HepG2 (cell line): ENCODE data around the gene ITLN1. TPM values are rescaled to one million over a fixed set of nuclear protein-coding genes. Genes with fewer than 3 reads are reported as not detected.
"Not testable (repeated sequence)": the region's sequence is repeated elsewhere in the genome, so short reads cannot be mapped to it uniquely, and the experiment has no call there.

Experiments used
- ATAC-seq: fragments of 200-7000 bp; cut with Tn5 transposase; 3 replicates; pipeline ENCODE4 v1.9.1; 2020; ENCODE audit warnings: mild to moderate bottlenecking, moderate library complexity
- BruUV-seq: library from RNA; stranded (reverse); fragments of 400-500 nt; replicated peaks from 2 replicates; lab custom pipeline; 2021; lab: Mats Ljungman, UMichigan
- CTCF ChIA-PET: fragments of 300-600 bp; formaldehyde crosslinking; extraction: SDS; loops from one replicate; lab custom pipeline; 2021; ENCODE audit warnings: low total read pairs, inconsistent platforms, low intra/inter-chr PET ratio; lab: Yijun Ruan, JAX
- POLR2A ChIA-PET: fragments of 350-600 bp; sonication (Branson Sonifier 250); formaldehyde crosslinking; loops from one replicate; lab custom pipeline; 2020; ENCODE audit warnings: antibody characterized with exemption, inconsistent platforms; lab: Yijun Ruan, JAX
- DNase-seq: peaks from one replicate; pipeline ENCODE4 v3.0.0-alpha.2; 2015; ENCODE audit warnings: low spot score
- FAIRE-seq: peaks from 3 replicates; lab custom pipeline; 2011; peaks lifted over from hg19 to GRCh38; lab: Jason Lieb, UNC
- H2AFZ ChIP-seq: one replicate; pipeline ENCODE4 v1.6.1; 2011; ENCODE audit warnings: low read length, inconsistent platforms
- H3K27ac ChIP-seq: fragments of 300-600 bp; 3 replicates; pipeline ENCODE4 v1.8.0; 2011; ENCODE audit warnings: mixed run types, mild to moderate bottlenecking, mixed read lengths, low read length, inconsistent platforms; ENCODE audit not compliant: insufficient read depth; ENCODE audit errors: extremely low read length
- H3K27me3 ChIP-seq, 2 experiments: fragments of 200-600 bp in 1 of 2; 2 replicates in 1 of 2; 3 replicates in 1 of 2; pipeline versions ENCODE4 v1.6.0 to v1.8.0; 2011; ENCODE audit warnings: low read length in 2 of 2, mild to moderate bottlenecking in 2 of 2, moderate library complexity in 2 of 2, inconsistent platforms in 1 of 2; ENCODE audit not compliant: insufficient read depth in 2 of 2, control insufficient read depth in 1 of 2
- H3K36me3 ChIP-seq, 2 experiments: fragments of 200-600 bp in 1 of 2; replicated peaks in 1 of 2; 2 replicates in 1 of 2; 3 replicates in 1 of 2; pipeline versions ENCODE4 v1.5.1 to v1.8.0; 2011; ENCODE audit warnings: low read length in 2 of 2, inconsistent platforms in 1 of 2; ENCODE audit not compliant: insufficient read depth in 2 of 2, control insufficient read depth in 1 of 2
- H3K4me1 ChIP-seq: 2 replicates; pipeline ENCODE4 v1.5.1; 2012; ENCODE audit warnings: low read length, inconsistent platforms; ENCODE audit not compliant: insufficient read depth
- H3K4me2 ChIP-seq: 2 replicates; pipeline ENCODE4 v1.6.0; 2011; ENCODE audit warnings: low read depth, low read length, inconsistent platforms
- H3K4me3 ChIP-seq, 3 experiments: fragments of 200-600 bp in 1 of 3; sonication (generic), shearing (Covaris generic) in 1 of 3; replicated peaks in 1 of 3; 2 replicates each; pipeline ENCODE4 v1.5.1; 2011 to 2016; ENCODE audit warnings: low read length in 3 of 3, inconsistent platforms in 2 of 3, low read depth in 2 of 3, mild to moderate bottlenecking in 2 of 3, control low read depth in 1 of 3, mixed read lengths in 1 of 3; ENCODE audit not compliant: insufficient read depth in 1 of 3
- H3K79me2 ChIP-seq: one replicate; pipeline ENCODE4 v1.6.1; 2011; ENCODE audit warnings: low read length, inconsistent platforms; ENCODE audit not compliant: insufficient read depth
- H3K9ac ChIP-seq: 2 replicates; pipeline ENCODE4 v1.6.0; 2011; ENCODE audit warnings: mild to moderate bottlenecking, low read depth, low read length, inconsistent platforms; ENCODE audit not compliant: insufficient read depth
- H3K9me3 ChIP-seq: 2 replicates; pipeline ENCODE4 v1.5.1; 2012; ENCODE audit warnings: mild to moderate bottlenecking, low read length
- H4K20me1 ChIP-seq: 2 replicates; pipeline ENCODE4 v1.6.0; 2011; ENCODE audit warnings: inconsistent platforms, mild to moderate bottlenecking, low read length, moderate library complexity; ENCODE audit not compliant: insufficient read depth
- ARNTL ChIP-seq: sonication (generic); formaldehyde crosslinking; IDR thresholded peaks from 2 replicates; pipeline ENCODE4 v1.4.0; 2020; ENCODE audit warnings: mild to moderate bottlenecking, missing genetic modification reagents
- ASH2L ChIP-seq: fragments of 300-600, 200-600 bp; sonication (generic); IDR thresholded peaks from 2 replicates; pipeline ENCODE4 v1.7.0; 2017; ENCODE audit warnings: low read depth, mild to moderate bottlenecking, moderate library complexity, mixed read lengths, low read length; ENCODE audit not compliant: insufficient read length
- FOXA1 ChIP-seq, 2 experiments: fragments of 450-650 bp in 1 of 2; sonication (generic) in 1 of 2; formaldehyde crosslinking in 1 of 2; IDR thresholded peaks; 2 replicates each; pipeline versions ENCODE4 v1.4.0 to v1.6.1; 2016 to 2020; ENCODE audit warnings: missing genetic modification reagents in 1 of 2
- NBN ChIP-seq: fragments of 450-650 bp; conservative IDR thresholded peaks from 2 replicates; pipeline ENCODE4 v1.6.1; 2017
- RBAK ChIP-seq: sonication (generic); formaldehyde crosslinking; IDR thresholded peaks from 2 replicates; pipeline ENCODE4 v1.5.1; 2020; ENCODE audit warnings: mild to moderate bottlenecking, missing genetic modification reagents
- TARDBP ChIP-seq: sonication (generic); formaldehyde crosslinking; IDR thresholded peaks from 2 replicates; pipeline ENCODE4 v1.8.0; 2022; ENCODE audit warnings: mild to moderate bottlenecking, missing genetic modification reagents
- YEATS2 ChIP-seq: sonication (generic); formaldehyde crosslinking; IDR thresholded peaks from 2 replicates; pipeline ENCODE4 v1.4.0; 2020; ENCODE audit warnings: missing genetic modification reagents, borderline replicate concordance
- ZKSCAN5 ChIP-seq: sonication (generic); formaldehyde crosslinking; IDR thresholded peaks from 2 replicates; pipeline ENCODE4 v1.5.1; 2020; ENCODE audit warnings: mild to moderate bottlenecking, missing genetic modification reagents
- ZMYM4 ChIP-seq: sonication (generic); formaldehyde crosslinking; IDR thresholded peaks from 2 replicates; pipeline ENCODE4 v1.8.1; 2023; ENCODE audit warnings: mild to moderate bottlenecking, missing genetic modification reagents
- ZNF160 ChIP-seq: sonication (generic); formaldehyde crosslinking; IDR thresholded peaks from 2 replicates; pipeline ENCODE4 v1.8.0; 2022; ENCODE audit warnings: mild to moderate bottlenecking, inconsistent platforms, missing genetic modification reagents
- ZNF382 ChIP-seq: sonication (generic); formaldehyde crosslinking; IDR thresholded peaks from 2 replicates; pipeline ENCODE4 v1.5.0; 2020; ENCODE audit warnings: missing genetic modification reagents, mild to moderate bottlenecking, borderline replicate concordance
- ZNF556 ChIP-seq: sonication (generic); formaldehyde crosslinking; IDR thresholded peaks from 2 replicates; pipeline ENCODE4 v1.4.0; 2020; ENCODE audit warnings: mild to moderate bottlenecking, missing genetic modification reagents, borderline replicate concordance
- ZNF777 ChIP-seq: sonication (generic); formaldehyde crosslinking; IDR thresholded peaks from 2 replicates; pipeline ENCODE4 v1.4.0; 2020; ENCODE audit warnings: missing genetic modification reagents
- WGBS: methylation state at CpG from one replicate; pipeline ENCODE4 v1.1.6; 2017; ENCODE audit warnings: low lambda C conversion rate; 5-methylcytosine and 5-hydroxymethylcytosine counted together
- in situ Hi-C: cut with HindIII; loops from 2 replicates; pipeline ENCODE4 v1.10.0; 2017; ENCODE audit warnings: low pct_unique_long_range_greater_than_20kb; ENCODE audit not compliant: extremely low pct_ligation_motif_present
- intact Hi-C: fragments of 100-400 bp; cut with micrococcal nuclease; formaldehyde crosslinking; loops from one replicate; pipeline ENCODE4 v1.10.0; 2022; ENCODE audit not compliant: unreplicated experiment
- polyA plus RNA-seq, 8 experiments: library from polyadenylated mRNA; depleted of rRNA in 3 of 8; stranded (reverse) in 7 of 8; unstranded in 1 of 8; fragments of >200 nt; fragmentation: Illumina TruSeq in 4 of 8; extraction: Trizol in 4 of 8; gene quantifications; 2 replicates each; pipeline versions ENCODE4 v1.2.1 to v1.2.3, GENCODE V29; 2011 to 2016; ENCODE audit warnings: low read depth in 4 of 8, missing spikeins in 1 of 8, mixed read lengths in 1 of 8; ENCODE audit not compliant: insufficient read depth in 1 of 8
- total RNA-seq, 5 experiments: library from RNA; depleted of rRNA; stranded (reverse); fragments of >200 nt; fragmentation: Illumina TruSeq; extraction: Trizol; gene quantifications; 2 replicates each; pipeline ENCODE4 v1.2.3, GENCODE V29; 2016; ENCODE audit warnings: low read depth in 1 of 5
- TF ChIP-seq, protein P1 (sequence below): sonication (generic); formaldehyde crosslinking; IDR thresholded peaks from 2 replicates; pipeline ENCODE4 v1.8.0; 2022; ENCODE audit warnings: missing genetic modification reagents, mild to moderate bottlenecking, moderate library complexity, borderline replicate concordance

ITLN1 gene
- total and polyA plus RNA-seq, 2 of the 13 experiments (the other 11 are each of a cell fraction or from before 2014, with no cell fraction given): not detected

DNA sequence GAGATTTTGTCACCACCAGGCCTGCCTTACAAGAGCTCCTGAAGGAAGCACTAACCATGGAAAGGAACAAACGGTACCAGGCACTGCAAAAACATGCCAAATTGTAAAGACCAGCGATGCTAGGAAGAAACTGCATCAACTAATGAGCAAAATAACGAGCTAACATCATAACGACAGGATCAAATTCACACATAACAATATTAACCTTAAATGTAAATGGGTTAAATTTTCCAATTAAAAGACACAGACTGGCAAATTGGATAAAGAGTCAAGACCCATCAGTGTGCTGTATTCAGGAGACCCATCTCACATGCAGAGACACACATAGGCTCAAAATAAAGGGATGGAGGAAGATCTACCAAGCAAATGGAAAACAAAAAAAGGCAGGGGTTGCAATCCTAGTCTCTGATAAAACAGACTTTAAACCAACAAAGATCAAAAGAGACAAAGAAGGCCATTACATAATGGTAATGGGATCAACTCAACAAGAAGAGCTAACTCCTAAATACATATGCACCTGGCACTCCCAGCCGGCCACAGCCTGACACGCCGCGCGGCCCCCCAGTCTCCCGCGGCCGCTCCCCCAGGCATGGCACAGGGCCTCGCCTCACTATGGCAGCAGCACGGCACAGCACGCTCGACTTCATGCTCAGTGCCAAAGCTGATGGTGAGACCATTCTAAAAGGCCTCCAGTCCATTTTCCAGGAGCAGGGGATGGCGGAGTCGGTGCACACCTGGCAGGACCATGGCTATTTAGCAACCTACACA, 9.6 kb upstream of the ITLN1 start:
- 69% methylated on average over 17 of the region's 18 CpGs for WGBS
- in situ Hi-C loops, DNase-seq, ATAC-seq, H2AFZ ChIP-seq, H3K36me3 ChIP-seq, H3K4me3 ChIP-seq, intact Hi-C loops, H3K4me2 ChIP-seq, H3K4me1 ChIP-seq, FAIRE-seq, POLR2A ChIA-PET, BruUV-seq, H3K27ac ChIP-seq, H3K9ac ChIP-seq, H3K27me3 ChIP-seq, H3K9me3 ChIP-seq, H4K20me1 ChIP-seq, CTCF ChIA-PET, H3K79me2 ChIP-seq: not testable (repeated sequence)

DNA sequence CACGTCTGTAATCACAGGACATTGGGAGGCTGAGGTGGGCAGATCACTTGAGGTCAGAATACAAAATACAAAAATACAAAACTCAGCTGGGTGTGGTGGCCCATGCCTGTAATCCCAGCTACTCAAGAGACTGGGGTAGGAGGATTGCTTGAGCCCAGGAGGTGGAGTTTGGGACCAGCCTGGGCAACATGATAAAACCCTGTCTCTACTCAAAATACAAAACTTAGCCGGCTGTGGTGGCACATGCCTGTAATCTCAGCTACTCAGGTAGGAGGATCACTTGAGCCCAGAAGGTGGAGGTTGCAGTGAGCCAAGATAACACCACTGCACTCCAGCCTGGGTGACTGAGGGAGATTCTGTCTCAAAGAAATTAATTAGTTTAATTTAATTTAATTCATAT, 6.5 kb upstream of the ITLN1 start:
- Histone ChIP-seq H3K79me2 (no peaks in the 10 kb centered on the region), H3K4me1 (no peaks in the 10 kb centered on the region), H2AFZ (no peak overlapping the region), H3K27me3 (no peaks in the 10 kb centered on the region; a peak in 1 of 5 replicates), H3K9me3 (no peaks in the 10 kb centered on the region), H3K36me3 (no peaks in the 10 kb centered on the region), H4K20me1 (no peaks in the 10 kb centered on the region), H3K4me2 (no peak overlapping the region), H3K4me3 (no peak overlapping the region), H3K9ac (no peak overlapping the region), H3K27ac (no peak overlapping the region)
- TF ChIP-seq RBAK (CRISPR knock-in tag): no peak
- TF ChIP-seq, protein P1, sequence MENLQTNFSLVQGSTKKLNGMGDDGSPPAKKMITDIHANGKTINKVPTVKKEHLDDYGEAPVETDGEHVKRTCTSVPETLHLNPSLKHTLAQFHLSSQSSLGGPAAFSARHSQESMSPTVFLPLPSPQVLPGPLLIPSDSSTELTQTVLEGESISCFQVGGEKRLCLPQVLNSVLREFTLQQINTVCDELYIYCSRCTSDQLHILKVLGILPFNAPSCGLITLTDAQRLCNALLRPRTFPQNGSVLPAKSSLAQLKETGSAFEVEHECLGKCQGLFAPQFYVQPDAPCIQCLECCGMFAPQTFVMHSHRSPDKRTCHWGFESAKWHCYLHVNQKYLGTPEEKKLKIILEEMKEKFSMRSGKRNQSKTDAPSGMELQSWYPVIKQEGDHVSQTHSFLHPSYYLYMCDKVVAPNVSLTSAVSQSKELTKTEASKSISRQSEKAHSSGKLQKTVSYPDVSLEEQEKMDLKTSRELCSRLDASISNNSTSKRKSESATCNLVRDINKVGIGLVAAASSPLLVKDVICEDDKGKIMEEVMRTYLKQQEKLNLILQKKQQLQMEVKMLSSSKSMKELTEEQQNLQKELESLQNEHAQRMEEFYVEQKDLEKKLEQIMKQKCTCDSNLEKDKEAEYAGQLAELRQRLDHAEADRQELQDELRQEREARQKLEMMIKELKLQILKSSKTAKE (CRISPR knock-in tag): no peak
- no peak for TF ChIP-seq NBN
- TF ChIP-seq ASH2L: no peak
- no peak for TF ChIP-seq ZMYM4 (CRISPR knock-in tag)
- no peak for TF ChIP-seq ZKSCAN5
- no peak for TF ChIP-seq ZNF556
- TF ChIP-seq ZNF382 (CRISPR knock-in tag): no peak
- TF ChIP-seq ZNF777 (CRISPR knock-in tag): no peak
- TF ChIP-seq FOXA1 (IDR thresholded peaks at IDR 0.05): no peak
- no peak for TF ChIP-seq FOXA1 (CRISPR knock-in tag; IDR thresholded peaks at IDR 0.05)
- no peak for TF ChIP-seq YEATS2 (CRISPR knock-in tag)
- TF ChIP-seq ARNTL (CRISPR knock-in tag): no peak
- TF ChIP-seq ZNF160 (CRISPR knock-in tag): no peak
- no peak for TF ChIP-seq TARDBP (CRISPR knock-in tag)
- intact Hi-C loops (no loop called here), in situ Hi-C loops (no loop called here)
- POLR2A ChIA-PET: no interaction called here
- WGBS: 38% methylated on average over 2 of the region's 2 CpGs
- ATAC-seq: no peak
- FAIRE-seq: no peak
- CTCF ChIA-PET: no interaction called here
- BruUV-seq: no TSS peak
- no peak for DNase-seq
